Keratinocyte (primary cell): Measurements from ENCODE around the gene ST6GALNAC5. TPM values are rescaled to one million over a fixed set of nuclear protein-coding genes. Genes with fewer than 3 reads are reported as not detected.

ENCODE experiments used
- DNase-seq: peaks from one replicate; pipeline ENCODE4 v3.0.0-alpha.2; 2011; ENCODE audit warnings: low read depth, missing footprints, low spot score
- FAIRE-seq: peaks from 2 replicates; lab custom pipeline; 2011; peaks lifted over from hg19 to GRCh38; lab: Jason Lieb, UNC
- H2AFZ ChIP-seq: 2 replicates; pipeline ENCODE4 v1.6.0; 2012; ENCODE audit warnings: low read length, control low read depth, inconsistent platforms; ENCODE audit not compliant: control insufficient read depth
- H3K27ac ChIP-seq: 2 replicates; pipeline ENCODE4 v1.5.1; 2011; ENCODE audit warnings: low read length; ENCODE audit not compliant: control insufficient read depth, insufficient read depth
- H3K27me3 ChIP-seq: 3 replicates; pipeline ENCODE4 v1.6.0; 2011; ENCODE audit warnings: low read length; ENCODE audit not compliant: control insufficient read depth, insufficient read depth; ENCODE audit errors: extremely low read depth
- H3K36me3 ChIP-seq, 2 experiments: 2 replicates in 1 of 2; 3 replicates in 1 of 2; pipeline ENCODE4 v1.5.1; 2011; ENCODE audit warnings: low read length in 2 of 2, mild to moderate bottlenecking in 1 of 2; ENCODE audit not compliant: control insufficient read depth in 2 of 2, insufficient read depth in 2 of 2; ENCODE audit errors: extremely low read depth in 1 of 2
- H3K4me1 ChIP-seq: 3 replicates; pipeline ENCODE4 v1.5.1; 2011; ENCODE audit warnings: low read length; ENCODE audit not compliant: control insufficient read depth, insufficient read depth; ENCODE audit errors: extremely low read depth
- H3K4me2 ChIP-seq: 3 replicates; pipeline ENCODE4 v1.6.0; 2011; ENCODE audit warnings: low read depth, low read length; ENCODE audit not compliant: control insufficient read depth, insufficient read depth; ENCODE audit errors: extremely low read depth
- H3K4me3 ChIP-seq, 3 experiments: fragments of 200-600 bp in 1 of 3; sonication (generic) in 1 of 3; 2 replicates in 2 of 3; 3 replicates in 1 of 3; pipeline ENCODE4 v1.5.1; 2011 to 2016; ENCODE audit warnings: low read length in 3 of 3, mild to moderate bottlenecking in 3 of 3, control low read depth in 2 of 3, inconsistent platforms in 1 of 3, low read depth in 1 of 3, mixed read lengths in 1 of 3, mixed run types in 1 of 3, moderate library complexity in 1 of 3; ENCODE audit not compliant: control insufficient read depth in 2 of 3, insufficient read depth in 2 of 3; ENCODE audit errors: extremely low read depth in 1 of 3
- H3K79me2 ChIP-seq: 2 replicates; pipeline ENCODE4 v1.6.0; 2012; ENCODE audit warnings: low read length; ENCODE audit not compliant: control insufficient read depth, insufficient read depth
- H3K9ac ChIP-seq: 3 replicates; pipeline ENCODE4 v1.6.0; 2011; ENCODE audit warnings: low read length; ENCODE audit not compliant: control insufficient read depth, insufficient read depth; ENCODE audit errors: extremely low read depth
- H3K9me1 ChIP-seq: 3 replicates; pipeline ENCODE4 v1.6.0; 2011; ENCODE audit warnings: low read length; ENCODE audit not compliant: control insufficient read depth, insufficient read depth; ENCODE audit errors: extremely low read depth
- H3K9me3 ChIP-seq: 2 replicates; pipeline ENCODE4 v1.5.1; 2012; ENCODE audit warnings: low read depth, low read length; ENCODE audit not compliant: control insufficient read depth
- H4K20me1 ChIP-seq: 3 replicates; pipeline ENCODE4 v1.6.0; 2011; ENCODE audit warnings: low read length; ENCODE audit not compliant: control insufficient read depth, insufficient read depth; ENCODE audit errors: extremely low read depth
- EZH2 ChIP-seq: IDR thresholded peaks from one replicate; pipeline ENCODE4 v1.6.1; 2012; ENCODE audit warnings: inconsistent platforms, mild to moderate bottlenecking, low read length, moderate library complexity
- dilution Hi-C: fragments of 300-500 bp; cut with MboI; formaldehyde crosslinking; loops from one replicate; pipeline ENCODE4 v1.7.0; 2020; ENCODE audit warnings: low sequenced_read_pairs; ENCODE audit not compliant: extremely low pct_ligation_motif_present
- polyA plus RNA-seq, 5 experiments: library from polyadenylated mRNA; depleted of rRNA in 3 of 5; stranded (reverse) in 3 of 5; stranded (forward) in 1 of 5; unstranded in 1 of 5; fragments of >200 nt; gene quantifications; 1 replicate in 1 of 5; 2 replicates in 3 of 5; 3 replicates in 1 of 5; pipeline versions ENCODE4 v1.2.1 to v1.2.3, GENCODE V29; 2011 to 2012; ENCODE audit warnings: missing spikeins in 2 of 5, low read depth in 1 of 5, low replicate concordance in 1 of 5
- TF ChIP-seq, protein P1 (sequence below), 3 experiments: IDR thresholded peaks in 1 of 3; conservative IDR thresholded peaks in 1 of 3; optimal IDR thresholded peaks in 1 of 3; 2 replicates in 2 of 3; 3 replicates in 1 of 3; pipeline versions ENCODE3 to v1.5.1; 2011; ENCODE audit warnings: low read length in 3 of 3, mild to moderate bottlenecking in 3 of 3, moderate library complexity in 2 of 3, control low read depth in 1 of 3, inconsistent platforms in 1 of 3; ENCODE audit not compliant: insufficient read depth in 2 of 3; ENCODE audit errors: extremely low read depth in 1 of 3

ST6GALNAC5 gene
- polyA plus RNA-seq, 1 donor (not counting 4 experiments of a cell fraction or from before 2014, with no cell fraction given), result 12.8 TPM

GRCh38 chr1:76891931-76892622, 24.8 kb downstream of the ST6GALNAC5 start:
- H3K36me3 ChIP-seq, result no peaks in the 10 kb centered on the region
- H3K9me3 ChIP-seq, result no peaks in the 10 kb centered on the region
- H3K4me2 ChIP-seq, result no peak overlapping the region
- H3K9ac ChIP-seq, result no peak overlapping the region
- no peak for FAIRE-seq
- H3K9me1 ChIP-seq, result no peaks in the 10 kb centered on the region
- no peaks in the 10 kb centered on the region for H4K20me1 ChIP-seq
- TF ChIP-seq EZH2, result no peak
- TF ChIP-seq, protein P1, sequence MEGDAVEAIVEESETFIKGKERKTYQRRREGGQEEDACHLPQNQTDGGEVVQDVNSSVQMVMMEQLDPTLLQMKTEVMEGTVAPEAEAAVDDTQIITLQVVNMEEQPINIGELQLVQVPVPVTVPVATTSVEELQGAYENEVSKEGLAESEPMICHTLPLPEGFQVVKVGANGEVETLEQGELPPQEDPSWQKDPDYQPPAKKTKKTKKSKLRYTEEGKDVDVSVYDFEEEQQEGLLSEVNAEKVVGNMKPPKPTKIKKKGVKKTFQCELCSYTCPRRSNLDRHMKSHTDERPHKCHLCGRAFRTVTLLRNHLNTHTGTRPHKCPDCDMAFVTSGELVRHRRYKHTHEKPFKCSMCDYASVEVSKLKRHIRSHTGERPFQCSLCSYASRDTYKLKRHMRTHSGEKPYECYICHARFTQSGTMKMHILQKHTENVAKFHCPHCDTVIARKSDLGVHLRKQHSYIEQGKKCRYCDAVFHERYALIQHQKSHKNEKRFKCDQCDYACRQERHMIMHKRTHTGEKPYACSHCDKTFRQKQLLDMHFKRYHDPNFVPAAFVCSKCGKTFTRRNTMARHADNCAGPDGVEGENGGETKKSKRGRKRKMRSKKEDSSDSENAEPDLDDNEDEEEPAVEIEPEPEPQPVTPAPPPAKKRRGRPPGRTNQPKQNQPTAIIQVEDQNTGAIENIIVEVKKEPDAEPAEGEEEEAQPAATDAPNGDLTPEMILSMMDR (optimal IDR thresholded peaks at IDR 0.05 in 1 of 3, IDR thresholded peaks at IDR 0.05 in 1 of 3, conservative IDR thresholded peaks at IDR 0.05 in 1 of 3; ENCODE audit: extremely low read depth in 1 of 3, insufficient read depth in 2 of 3, low read length in 3 of 3), result no peak
- no peaks in the 10 kb centered on the region for H3K4me1 ChIP-seq
- H3K27me3 ChIP-seq, result no peaks in the 10 kb centered on the region
- no peaks in the 10 kb centered on the region for H3K79me2 ChIP-seq
- no peak overlapping the region for H3K4me3 ChIP-seq
- no peak for DNase-seq
- dilution Hi-C loops, result no loop called here
- H2AFZ ChIP-seq, result no peak overlapping the region
- H3K27ac ChIP-seq, result no peak overlapping the region

GRCh38 chr1:76892675-76893074, 25.4 kb downstream of the ST6GALNAC5 start:
- Histone ChIP-seq H3K27me3 (no peaks in the 10 kb centered on the region), H3K79me2 (no peaks in the 10 kb centered on the region), H3K9me1 (no peaks in the 10 kb centered on the region), H3K9me3 (no peaks in the 10 kb centered on the region), H2AFZ (no peak overlapping the region), H3K9ac (no peak overlapping the region), H3K27ac (no peak overlapping the region), H3K4me2 (no peak overlapping the region), H3K4me1 (no peaks in the 10 kb centered on the region), H4K20me1 (no peaks in the 10 kb centered on the region), H3K4me3 (no peak overlapping the region), H3K36me3 (no peaks in the 10 kb centered on the region)
- TF ChIP-seq, protein P1 (optimal IDR thresholded peaks at IDR 0.05 in 1 of 3, IDR thresholded peaks at IDR 0.05 in 1 of 3, conservative IDR thresholded peaks at IDR 0.05 in 1 of 3; ENCODE audit: extremely low read depth in 1 of 3, insufficient read depth in 2 of 3, low read length in 3 of 3), result no peak
- TF ChIP-seq EZH2, result no peak
- dilution Hi-C loops, result no loop called here
- no peak for DNase-seq
- no peak for FAIRE-seq
